Measurements from ENCODE around the gene TNS3. TPM values are rescaled to one million over a fixed set of nuclear protein-coding genes. Genes with fewer than 3 reads are reported as not detected.

The TNS3 gene
- total RNA-seq, 1 donor from 2014 or later: 41.2 TPM

DNA sequence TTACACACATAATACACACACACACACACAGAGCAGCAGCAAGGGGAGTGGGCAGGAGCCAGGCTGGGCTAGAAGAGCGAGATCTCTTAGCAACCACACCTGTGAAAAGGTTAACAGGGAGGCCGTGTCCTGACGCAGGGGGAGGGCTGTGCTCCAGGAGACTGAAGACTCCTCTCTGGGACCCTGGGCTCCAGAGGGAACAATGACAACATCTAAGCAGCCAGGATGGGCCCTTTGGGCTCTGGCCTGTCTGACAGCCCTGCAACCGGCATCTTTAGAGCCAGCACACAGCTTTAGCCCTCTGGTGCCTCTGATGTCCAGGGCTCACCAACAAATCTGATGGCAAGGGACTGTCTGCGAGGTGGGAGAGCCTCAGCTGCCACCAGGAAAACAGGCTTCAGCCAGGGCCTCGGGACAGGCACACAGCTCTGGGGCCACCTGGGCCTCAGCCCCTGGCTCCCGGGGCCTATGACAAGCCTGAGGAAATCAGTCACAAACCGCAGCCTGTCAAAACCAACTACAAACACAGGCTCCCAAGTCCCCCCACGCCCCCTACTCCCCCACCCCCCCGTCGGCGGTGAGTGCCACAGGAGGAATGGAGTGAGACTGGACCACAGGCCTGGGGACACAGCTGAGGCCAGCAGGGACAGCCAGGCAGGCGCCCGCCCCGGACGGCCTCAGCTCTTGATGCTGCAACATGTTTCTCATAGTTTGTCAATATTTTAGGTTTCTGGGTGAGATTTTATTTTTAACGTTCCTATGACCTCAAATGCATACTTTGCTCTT is 102.8 kb downstream of the TNS3 start:
- H3K36me3 ChIP-seq (ENCODE audit: control insufficient read depth, insufficient read depth, low read length): no peaks in the 10 kb centered on the region
- no peak overlapping the region for H3K4me3 ChIP-seq (ENCODE audit: low read depth, low read length)
- DNase-seq (ENCODE audit: low read depth): no peak
- TF ChIP-seq, protein P1, sequence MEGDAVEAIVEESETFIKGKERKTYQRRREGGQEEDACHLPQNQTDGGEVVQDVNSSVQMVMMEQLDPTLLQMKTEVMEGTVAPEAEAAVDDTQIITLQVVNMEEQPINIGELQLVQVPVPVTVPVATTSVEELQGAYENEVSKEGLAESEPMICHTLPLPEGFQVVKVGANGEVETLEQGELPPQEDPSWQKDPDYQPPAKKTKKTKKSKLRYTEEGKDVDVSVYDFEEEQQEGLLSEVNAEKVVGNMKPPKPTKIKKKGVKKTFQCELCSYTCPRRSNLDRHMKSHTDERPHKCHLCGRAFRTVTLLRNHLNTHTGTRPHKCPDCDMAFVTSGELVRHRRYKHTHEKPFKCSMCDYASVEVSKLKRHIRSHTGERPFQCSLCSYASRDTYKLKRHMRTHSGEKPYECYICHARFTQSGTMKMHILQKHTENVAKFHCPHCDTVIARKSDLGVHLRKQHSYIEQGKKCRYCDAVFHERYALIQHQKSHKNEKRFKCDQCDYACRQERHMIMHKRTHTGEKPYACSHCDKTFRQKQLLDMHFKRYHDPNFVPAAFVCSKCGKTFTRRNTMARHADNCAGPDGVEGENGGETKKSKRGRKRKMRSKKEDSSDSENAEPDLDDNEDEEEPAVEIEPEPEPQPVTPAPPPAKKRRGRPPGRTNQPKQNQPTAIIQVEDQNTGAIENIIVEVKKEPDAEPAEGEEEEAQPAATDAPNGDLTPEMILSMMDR (IDR thresholded peaks at IDR 0.05; ENCODE audit: insufficient read depth, low read length, poor library complexity, severe bottlenecking): no peak
- H3K27me3 ChIP-seq (ENCODE audit: control insufficient read depth, insufficient read depth, low read length): no peaks in the 10 kb centered on the region

DNA sequence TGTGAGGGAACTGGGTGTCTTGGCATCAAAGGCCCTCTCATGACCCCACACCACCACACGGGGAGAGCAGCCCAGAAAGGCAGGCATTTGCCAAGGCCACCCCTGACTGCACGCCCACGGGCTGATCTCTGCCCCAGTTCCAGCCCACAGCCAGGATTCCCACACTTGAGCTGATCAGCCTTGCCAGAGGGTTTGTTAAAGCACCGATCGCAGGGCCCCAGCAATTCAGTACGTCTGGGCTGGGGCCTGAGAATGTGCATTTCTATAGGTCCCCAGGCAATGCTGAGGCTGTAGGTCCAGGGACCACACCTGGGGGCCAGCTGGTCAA is 103.9 kb downstream of the TNS3 start:
- no peaks in the 10 kb centered on the region for H3K27me3 ChIP-seq (ENCODE audit: control insufficient read depth, insufficient read depth, low read length)
- H3K4me3 ChIP-seq (ENCODE audit: low read depth, low read length): no peak overlapping the region
- no peaks in the 10 kb centered on the region for H3K36me3 ChIP-seq (ENCODE audit: control insufficient read depth, insufficient read depth, low read length)
- TF ChIP-seq, protein P1 (IDR thresholded peaks at IDR 0.05; ENCODE audit: insufficient read depth, low read length, poor library complexity, severe bottlenecking): no peak
- DNase-seq (ENCODE audit: low read depth): no peak

DNA sequence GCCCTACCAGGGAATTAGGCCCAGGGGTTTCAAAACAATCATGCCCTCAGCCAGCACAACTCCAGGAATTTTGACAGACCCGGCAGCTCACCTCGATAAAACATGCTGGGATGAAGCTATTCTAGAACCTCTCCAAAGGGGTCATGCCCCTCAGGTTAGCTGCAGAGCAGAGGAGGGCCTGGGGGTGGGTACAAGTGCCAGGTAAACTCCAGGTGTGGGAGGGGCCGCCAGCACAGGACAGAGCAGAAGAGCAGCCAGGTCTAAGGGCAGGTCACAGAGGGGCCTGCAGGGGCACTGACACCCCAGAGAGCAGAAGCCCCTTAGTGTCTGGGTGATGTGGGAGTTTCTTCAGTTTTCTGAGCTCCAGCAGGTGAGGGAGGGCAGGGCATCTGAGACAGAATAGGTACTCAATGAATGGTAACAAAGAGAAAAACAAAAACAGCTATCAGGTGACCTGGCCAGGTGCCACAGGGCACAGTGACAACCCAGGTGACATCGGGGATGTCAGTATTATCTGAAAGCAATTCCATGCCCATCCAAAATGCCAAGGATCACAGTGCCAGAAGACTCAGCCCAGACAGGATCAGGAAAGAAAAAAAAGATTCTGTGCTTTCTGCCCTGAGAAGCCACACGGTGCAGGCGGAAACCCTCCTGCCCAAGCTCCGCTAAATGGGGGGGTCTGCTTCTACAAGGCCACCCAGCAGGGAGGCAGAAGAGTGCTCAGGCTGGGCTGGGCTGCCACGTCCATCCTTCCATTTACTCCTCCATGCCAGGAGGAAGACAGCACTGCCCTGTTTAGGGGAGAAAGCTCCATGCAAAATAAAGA is 104.5 kb downstream of the TNS3 start:
- H3K4me3 ChIP-seq (ENCODE audit: low read depth, low read length): no peak overlapping the region
- H3K36me3 ChIP-seq (ENCODE audit: control insufficient read depth, insufficient read depth, low read length): no peaks in the 10 kb centered on the region
- no peak for DNase-seq (ENCODE audit: low read depth)
- TF ChIP-seq, protein P1 (IDR thresholded peaks at IDR 0.05; ENCODE audit: insufficient read depth, low read length, poor library complexity, severe bottlenecking): no peak
- H3K27me3 ChIP-seq (ENCODE audit: control insufficient read depth, insufficient read depth, low read length): no peaks in the 10 kb centered on the region

DNA sequence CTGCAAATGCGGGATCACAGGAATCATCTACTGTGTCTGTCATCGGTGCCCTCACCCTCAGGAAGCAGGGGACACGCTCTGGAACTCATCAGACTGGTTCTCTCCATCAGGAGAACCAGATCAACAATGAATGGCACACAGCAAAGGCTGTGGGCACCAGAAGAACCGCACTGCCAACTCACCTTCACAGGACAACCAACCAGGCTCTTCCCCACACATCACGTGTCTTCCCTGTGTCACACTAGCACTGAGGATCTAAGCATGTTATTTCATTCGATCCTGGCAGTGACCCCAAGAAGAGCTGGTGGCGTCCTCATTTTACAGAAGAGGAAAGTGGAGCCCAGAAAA is 106.1 kb downstream of the TNS3 start:
- no peak for DNase-seq (ENCODE audit: low read depth)
- H3K4me3 ChIP-seq (ENCODE audit: low read depth, low read length): no peak overlapping the region
- no peaks in the 10 kb centered on the region for H3K27me3 ChIP-seq (ENCODE audit: control insufficient read depth, insufficient read depth, low read length)
- TF ChIP-seq, protein P1 (IDR thresholded peaks at IDR 0.05; ENCODE audit: insufficient read depth, low read length, poor library complexity, severe bottlenecking): no peak
- no peaks in the 10 kb centered on the region for H3K36me3 ChIP-seq (ENCODE audit: control insufficient read depth, insufficient read depth, low read length)

DNA sequence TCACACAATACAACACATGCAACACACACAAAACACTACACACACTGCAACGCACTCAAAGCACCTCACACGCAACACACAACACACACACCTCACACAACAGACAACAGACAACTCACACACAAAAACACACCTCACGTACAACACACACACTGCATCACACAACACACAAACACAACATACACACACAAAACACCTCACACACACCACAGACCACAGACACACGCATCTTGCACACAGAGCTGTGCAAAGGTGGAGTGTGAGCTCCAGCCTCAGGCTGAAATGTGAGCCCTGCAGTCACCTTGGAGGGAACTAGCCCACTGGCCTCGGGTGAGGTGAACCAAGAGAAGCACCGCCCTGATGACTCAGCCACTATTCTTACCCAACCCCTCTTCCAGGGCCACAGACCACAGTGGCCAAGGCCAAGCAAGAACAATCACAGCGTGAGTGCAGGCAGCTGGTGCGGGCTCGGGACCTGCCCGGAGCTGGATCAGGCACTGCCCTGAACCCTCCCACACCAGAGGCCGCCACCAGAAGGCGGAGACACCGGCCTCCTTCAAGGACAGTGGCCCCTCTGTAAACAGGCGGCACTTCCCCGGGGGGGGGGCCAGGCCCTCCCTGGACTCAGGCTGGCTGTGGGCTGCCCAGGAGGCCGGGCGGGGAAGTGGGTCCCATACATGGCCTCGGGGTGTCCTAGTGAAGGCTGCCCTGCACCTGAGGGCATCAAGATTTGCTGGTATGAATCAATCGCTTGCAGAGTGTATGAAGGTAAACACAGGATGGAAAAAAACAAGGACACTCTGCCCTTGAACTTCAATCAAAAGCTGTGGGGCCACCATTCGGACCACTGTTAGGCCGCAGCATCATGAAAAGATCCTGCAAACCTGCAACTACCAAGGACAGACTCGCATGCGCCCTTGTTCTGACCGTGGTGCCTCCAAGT is 106.7 kb downstream of the TNS3 start:
- DNase-seq (ENCODE audit: low read depth): peak; percentile 97
- Histone ChIP-seq H3K36me3 (ENCODE audit: control insufficient read depth, insufficient read depth, low read length) (no peaks in the 10 kb centered on the region), H3K4me3 (ENCODE audit: low read depth, low read length) (no peak overlapping the region), H3K27me3 (ENCODE audit: control insufficient read depth, insufficient read depth, low read length) (no peaks in the 10 kb centered on the region)
- TF ChIP-seq, protein P1 (IDR thresholded peaks at IDR 0.05; ENCODE audit: insufficient read depth, low read length, poor library complexity, severe bottlenecking): peak; percentile 22
